H9 (cell line): ENCODE data around the gene HS3ST6. TPM values are rescaled to one million over a fixed set of nuclear protein-coding genes. Genes with fewer than 3 reads are reported as not detected.

ENCODE experiments used
- DNase-seq: peaks from one replicate; pipeline ENCODE4 v3.0.0-alpha.2; 2017
- H2AFZ ChIP-seq: one replicate; pipeline ENCODE4 v1.6.1; 2013; ENCODE audit warnings: mild to moderate bottlenecking, low read length, control low read depth, moderate library complexity
- H2AK5ac ChIP-seq: 2 replicates; pipeline ENCODE4 v1.6.1; 2013; ENCODE audit warnings: low read length, control low read depth, mixed read lengths; ENCODE audit not compliant: insufficient read length
- H2BK120ac ChIP-seq: one replicate; pipeline ENCODE4 v1.6.1; 2013; ENCODE audit warnings: low read depth, mild to moderate bottlenecking, low read length, control low read depth, inconsistent platforms; ENCODE audit not compliant: poor library complexity, severe bottlenecking
- H2BK12ac ChIP-seq: 2 replicates; pipeline ENCODE4 v1.6.1; 2013; ENCODE audit warnings: low read length, control low read depth, mixed read lengths, low read depth; ENCODE audit not compliant: insufficient read length
- H2BK15ac ChIP-seq: 2 replicates; pipeline ENCODE4 v1.6.1; 2013; ENCODE audit warnings: low read depth, low read length, control low read depth
- H2BK20ac ChIP-seq: one replicate; pipeline ENCODE4 v1.6.1; 2013; ENCODE audit warnings: low read depth, mild to moderate bottlenecking, low read length, control low read depth, inconsistent platforms; ENCODE audit not compliant: poor library complexity, severe bottlenecking
- H2BK5ac ChIP-seq: 2 replicates; pipeline ENCODE4 v1.6.1; 2013; ENCODE audit warnings: low read length, control low read depth, mixed read lengths; ENCODE audit not compliant: insufficient read length
- H3K14ac ChIP-seq: 2 replicates; pipeline ENCODE4 v1.6.1; 2013; ENCODE audit warnings: low read length, control low read depth; ENCODE audit not compliant: insufficient read depth
- H3K18ac ChIP-seq: 2 replicates; pipeline ENCODE4 v1.6.1; 2013; ENCODE audit warnings: low read depth, mild to moderate bottlenecking, mixed read lengths, low read length, control low read depth; ENCODE audit not compliant: insufficient read length
- H3K23ac ChIP-seq: 2 replicates; pipeline ENCODE4 v1.6.1; 2013; ENCODE audit warnings: low read length, control low read depth, mixed read lengths, low read depth; ENCODE audit not compliant: insufficient read length
- H3K23me2 ChIP-seq: 2 replicates; pipeline ENCODE4 v1.6.1; 2013; ENCODE audit warnings: low read depth, mild to moderate bottlenecking, mixed read lengths, low read length, control low read depth; ENCODE audit not compliant: insufficient read length, poor library complexity, severe bottlenecking
- H3K27ac ChIP-seq: 2 replicates; pipeline ENCODE4 v1.5.1; 2013; ENCODE audit warnings: low read length, control low read depth, mixed read lengths, low read depth; ENCODE audit not compliant: insufficient read length
- H3K27me3 ChIP-seq: 2 replicates; pipeline ENCODE4 v1.6.1; 2013; ENCODE audit warnings: low read length, control low read depth, inconsistent platforms; ENCODE audit not compliant: insufficient read depth
- H3K4ac ChIP-seq: 2 replicates; pipeline ENCODE4 v1.6.1; 2013; ENCODE audit warnings: low read depth, mild to moderate bottlenecking, control low read depth, inconsistent platforms, low read length, moderate library complexity
- H3K4me1 ChIP-seq: 2 replicates; pipeline ENCODE4 v1.6.1; 2013; ENCODE audit warnings: low read length, control low read depth, inconsistent platforms; ENCODE audit not compliant: insufficient read depth
- H3K4me2 ChIP-seq: 2 replicates; pipeline ENCODE4 v1.6.1; 2013; ENCODE audit warnings: low read length, control low read depth, mixed read lengths; ENCODE audit not compliant: insufficient read length, insufficient read depth
- H3K56ac ChIP-seq: 2 replicates; pipeline ENCODE4 v1.6.1; 2013; ENCODE audit warnings: low read depth, mild to moderate bottlenecking, mixed read lengths, low read length, control low read depth; ENCODE audit not compliant: insufficient read length
- H3K79me1 ChIP-seq: 2 replicates; pipeline ENCODE4 v1.6.1; 2013; ENCODE audit warnings: low read depth, mild to moderate bottlenecking, moderate library complexity, low read length, control low read depth, inconsistent platforms; ENCODE audit not compliant: insufficient read depth, poor library complexity, severe bottlenecking
- H3K79me2 ChIP-seq: 2 replicates; pipeline ENCODE4 v1.6.1; 2013; ENCODE audit warnings: low read length, control low read depth, inconsistent platforms; ENCODE audit not compliant: insufficient read depth
- H3K9ac ChIP-seq: 2 replicates; pipeline ENCODE4 v1.6.1; 2013; ENCODE audit warnings: low read length, control low read depth, mixed read lengths; ENCODE audit not compliant: insufficient read length; ENCODE audit errors: extremely low read depth
- H3K9me3 ChIP-seq: one replicate; pipeline ENCODE4 v1.6.1; 2013; ENCODE audit warnings: low read depth, low read length, inconsistent platforms; ENCODE audit not compliant: control insufficient read depth
- H3T11ph ChIP-seq: one replicate; pipeline ENCODE4 v1.6.1; 2013; ENCODE audit warnings: mild to moderate bottlenecking, low read length, control low read depth, inconsistent platforms
- H4K20me1 ChIP-seq: one replicate; pipeline ENCODE4 v1.6.1; 2013; ENCODE audit not compliant: control insufficient read depth, insufficient read length, insufficient read depth
- H4K5ac ChIP-seq: 2 replicates; pipeline ENCODE4 v1.6.1; 2013; ENCODE audit warnings: low read depth, mild to moderate bottlenecking, mixed read lengths, low read length, control low read depth; ENCODE audit not compliant: insufficient read length
- H4K8ac ChIP-seq: replicated peaks from 2 replicates; pipeline ENCODE4 v1.6.1; 2013; ENCODE audit warnings: low read length, control low read depth, mixed read lengths, low read depth; ENCODE audit not compliant: insufficient read length
- H4K91ac ChIP-seq: 2 replicates; pipeline ENCODE4 v1.6.1; 2013; ENCODE audit warnings: low read depth, mild to moderate bottlenecking, moderate library complexity, mixed read lengths, low read length, control low read depth; ENCODE audit not compliant: insufficient read length
- H3K27ac Mint-ChIP-seq, 3 experiments: 2 replicates in 2 of 3; 3 replicates in 1 of 3; pipeline ENCODE4 v1.8.0; 2020 to 2021; ENCODE audit warnings: mixed read lengths in 3 of 3, mild to moderate bottlenecking in 1 of 3, moderate library complexity in 1 of 3
- H3K27me3 Mint-ChIP-seq: 2 replicates; pipeline ENCODE4 v1.8.0; 2021; ENCODE audit warnings: low read depth, mild to moderate bottlenecking, moderate library complexity, mixed read lengths
- H3K36me3 Mint-ChIP-seq, 3 experiments: 2 replicates in 2 of 3; 3 replicates in 1 of 3; pipeline ENCODE4 v1.8.0; 2020 to 2021; ENCODE audit warnings: low read depth in 3 of 3, mixed read lengths in 3 of 3; ENCODE audit not compliant: insufficient read depth in 1 of 3
- H3K4me1 Mint-ChIP-seq, 2 experiments: 2 replicates each; pipeline ENCODE4 v1.8.0; 2020; ENCODE audit warnings: mixed read lengths in 2 of 2
- H3K4me3 Mint-ChIP-seq, 2 experiments: 2 replicates in 1 of 2; 3 replicates in 1 of 2; pipeline ENCODE4 v1.8.0; 2020 to 2021; ENCODE audit warnings: mild to moderate bottlenecking in 2 of 2, mixed read lengths in 2 of 2, moderate library complexity in 1 of 2
- H3K9me3 Mint-ChIP-seq, 2 experiments: 2 replicates in 1 of 2; 3 replicates in 1 of 2; pipeline ENCODE4 v1.8.0; 2020; ENCODE audit warnings: mild to moderate bottlenecking in 2 of 2, mixed read lengths in 2 of 2, moderate library complexity in 1 of 2
- CTCF ChIP-seq: fragments of 200-600 bp; sonication (generic); conservative IDR thresholded peaks from 3 replicates; pipeline ENCODE4 v1.8.0; 2021; ENCODE audit warnings: antibody characterized with exemption, mild to moderate bottlenecking
- WGBS: extraction: QIAGEN DNeasy Blood & Tissue Kit; methylation state at CpG from one replicate; pipeline ENCODE4 v1.1.7; 2013; ENCODE audit warnings: missing lambda C conversion rate, low lambda C conversion rate, mixed read lengths; ENCODE audit not compliant: insufficient read length; ENCODE audit errors: extremely low coverage; 5-methylcytosine and 5-hydroxymethylcytosine counted together
- total RNA-seq: library from RNA; stranded (reverse); gene quantifications from 2 replicates; pipeline ENCODE4 v1.2.1, GENCODE V29; 2021

HS3ST6 gene
- total RNA-seq, 1 experiment from 2014 or later, result not detected

DNA sequence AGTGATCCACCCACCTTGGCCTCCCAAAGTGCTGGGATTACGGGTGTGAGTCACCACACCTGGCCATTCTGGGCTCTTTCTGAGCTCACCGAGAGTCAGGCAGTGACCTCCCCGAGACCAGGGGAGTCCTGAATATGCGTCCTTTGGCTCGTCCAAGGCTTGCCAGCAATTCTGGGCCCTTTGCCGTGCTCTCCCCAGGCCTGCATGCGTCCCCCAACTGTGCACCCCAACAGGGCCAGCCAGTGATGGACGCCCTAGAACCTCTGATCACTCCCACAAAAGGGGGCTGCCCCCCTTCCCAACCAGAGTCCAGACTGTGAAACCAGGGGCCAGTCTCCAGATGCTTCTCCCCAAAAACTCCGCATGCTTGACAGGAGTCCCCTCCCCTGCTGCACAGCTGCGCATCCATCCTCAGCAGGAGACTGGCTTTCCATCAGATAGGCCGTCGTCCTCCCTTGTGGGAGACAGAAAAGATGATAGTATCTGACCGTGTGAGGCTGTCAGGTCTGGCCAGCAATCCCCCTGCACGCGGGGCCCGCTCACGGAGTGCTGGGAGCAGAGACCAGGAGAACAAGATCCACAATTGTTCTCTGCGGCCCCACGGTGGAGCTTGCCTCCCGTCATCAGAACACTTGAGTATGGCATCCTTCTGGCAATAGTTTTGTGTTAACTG lies 15.5 kb downstream of the HS3ST6 start:
- Histone ChIP-seq H3K79me1 (no peaks in the 10 kb centered on the region), H3K4me1 (no peaks in the 10 kb centered on the region; the same call in 1 of the 2 replicates), H3K4ac (no peak overlapping the region), H2BK5ac (no peak overlapping the region), H2BK120ac (no peak overlapping the region), H2BK12ac (no peak overlapping the region), H3K27me3 (no peaks in the 10 kb centered on the region), H3K18ac (no peak overlapping the region), H3K56ac (no peak overlapping the region), H3T11ph (no peak overlapping the region), H4K20me1 (no peaks in the 10 kb centered on the region), H4K91ac (no peak overlapping the region), H3K27ac (no peak overlapping the region), H3K79me2 (no peaks in the 10 kb centered on the region), H3K4me2 (no peak overlapping the region), H4K8ac (no peak overlapping the region), H3K14ac (no peak overlapping the region), H3K23me2 (no peaks in the 10 kb centered on the region), H3K23ac (no peak overlapping the region), H2BK20ac (no peak overlapping the region), H4K5ac (no peak overlapping the region), H3K9ac (no peak overlapping the region), H2BK15ac (no peak overlapping the region), H2AK5ac (no peak overlapping the region), H3K9me3 (no peaks in the 10 kb centered on the region), H2AFZ (no peak overlapping the region)
- no peak for DNase-seq
- no peak for TF ChIP-seq CTCF
- Mint-ChIP-seq H3K27ac (0 out of 7 replicates have a peak overlapping the region, but pooled peaks of 1 of the 3 experiments have one; percentile 34), H3K27me3 (peaks cover 45% of the 10 kb centered on the region), H3K9me3 (no peaks in the 10 kb centered on the region; a peak in 1 of 5 replicates), H3K36me3 (no peaks in the 10 kb centered on the region; a peak in 1 of 7 replicates), H3K4me3 (no peak overlapping the region), H3K4me1 (peaks cover 0 to 8% of the 10 kb centered on the region in 2 experiments; a peak in 2 of 4 replicates)
- no CpG with 5 or more reads among the region's 20 CpGs for WGBS
